H9 (cell line): ENCODE data around the gene PDIA4. TPM values are rescaled to one million over a fixed set of nuclear protein-coding genes. Genes with fewer than 3 reads are reported as not detected.

Experiments used
- DNase-seq: peaks from one replicate; pipeline ENCODE4 v3.0.0-alpha.2; 2017
- H2AFZ ChIP-seq: one replicate; pipeline ENCODE4 v1.6.1; 2013; ENCODE audit warnings: mild to moderate bottlenecking, low read length, control low read depth, moderate library complexity
- H2AK5ac ChIP-seq: 2 replicates; pipeline ENCODE4 v1.6.1; 2013; ENCODE audit warnings: low read length, control low read depth, mixed read lengths; ENCODE audit not compliant: insufficient read length
- H2BK120ac ChIP-seq: one replicate; pipeline ENCODE4 v1.6.1; 2013; ENCODE audit warnings: low read depth, mild to moderate bottlenecking, low read length, control low read depth, inconsistent platforms; ENCODE audit not compliant: poor library complexity, severe bottlenecking
- H2BK12ac ChIP-seq: 2 replicates; pipeline ENCODE4 v1.6.1; 2013; ENCODE audit warnings: low read length, control low read depth, mixed read lengths, low read depth; ENCODE audit not compliant: insufficient read length
- H2BK15ac ChIP-seq: 2 replicates; pipeline ENCODE4 v1.6.1; 2013; ENCODE audit warnings: low read depth, low read length, control low read depth
- H2BK20ac ChIP-seq: one replicate; pipeline ENCODE4 v1.6.1; 2013; ENCODE audit warnings: low read depth, mild to moderate bottlenecking, low read length, control low read depth, inconsistent platforms; ENCODE audit not compliant: poor library complexity, severe bottlenecking
- H2BK5ac ChIP-seq: 2 replicates; pipeline ENCODE4 v1.6.1; 2013; ENCODE audit warnings: low read length, control low read depth, mixed read lengths; ENCODE audit not compliant: insufficient read length
- H3K14ac ChIP-seq: 2 replicates; pipeline ENCODE4 v1.6.1; 2013; ENCODE audit warnings: low read length, control low read depth; ENCODE audit not compliant: insufficient read depth
- H3K18ac ChIP-seq: 2 replicates; pipeline ENCODE4 v1.6.1; 2013; ENCODE audit warnings: low read depth, mild to moderate bottlenecking, mixed read lengths, low read length, control low read depth; ENCODE audit not compliant: insufficient read length
- H3K23ac ChIP-seq: 2 replicates; pipeline ENCODE4 v1.6.1; 2013; ENCODE audit warnings: low read length, control low read depth, mixed read lengths, low read depth; ENCODE audit not compliant: insufficient read length
- H3K23me2 ChIP-seq: 2 replicates; pipeline ENCODE4 v1.6.1; 2013; ENCODE audit warnings: low read depth, mild to moderate bottlenecking, mixed read lengths, low read length, control low read depth; ENCODE audit not compliant: insufficient read length, poor library complexity, severe bottlenecking
- H3K27ac ChIP-seq: 2 replicates; pipeline ENCODE4 v1.5.1; 2013; ENCODE audit warnings: low read length, control low read depth, mixed read lengths, low read depth; ENCODE audit not compliant: insufficient read length
- H3K27me3 ChIP-seq: 2 replicates; pipeline ENCODE4 v1.6.1; 2013; ENCODE audit warnings: low read length, control low read depth, inconsistent platforms; ENCODE audit not compliant: insufficient read depth
- H3K4ac ChIP-seq: 2 replicates; pipeline ENCODE4 v1.6.1; 2013; ENCODE audit warnings: low read depth, mild to moderate bottlenecking, control low read depth, inconsistent platforms, low read length, moderate library complexity
- H3K4me1 ChIP-seq: 2 replicates; pipeline ENCODE4 v1.6.1; 2013; ENCODE audit warnings: low read length, control low read depth, inconsistent platforms; ENCODE audit not compliant: insufficient read depth
- H3K4me2 ChIP-seq: 2 replicates; pipeline ENCODE4 v1.6.1; 2013; ENCODE audit warnings: low read length, control low read depth, mixed read lengths; ENCODE audit not compliant: insufficient read length, insufficient read depth
- H3K56ac ChIP-seq: 2 replicates; pipeline ENCODE4 v1.6.1; 2013; ENCODE audit warnings: low read depth, mild to moderate bottlenecking, mixed read lengths, low read length, control low read depth; ENCODE audit not compliant: insufficient read length
- H3K79me1 ChIP-seq: 2 replicates; pipeline ENCODE4 v1.6.1; 2013; ENCODE audit warnings: low read depth, mild to moderate bottlenecking, moderate library complexity, low read length, control low read depth, inconsistent platforms; ENCODE audit not compliant: insufficient read depth, poor library complexity, severe bottlenecking
- H3K79me2 ChIP-seq: 2 replicates; pipeline ENCODE4 v1.6.1; 2013; ENCODE audit warnings: low read length, control low read depth, inconsistent platforms; ENCODE audit not compliant: insufficient read depth
- H3K9ac ChIP-seq: 2 replicates; pipeline ENCODE4 v1.6.1; 2013; ENCODE audit warnings: low read length, control low read depth, mixed read lengths; ENCODE audit not compliant: insufficient read length; ENCODE audit errors: extremely low read depth
- H3K9me3 ChIP-seq: one replicate; pipeline ENCODE4 v1.6.1; 2013; ENCODE audit warnings: low read depth, low read length, inconsistent platforms; ENCODE audit not compliant: control insufficient read depth
- H3T11ph ChIP-seq: one replicate; pipeline ENCODE4 v1.6.1; 2013; ENCODE audit warnings: mild to moderate bottlenecking, low read length, control low read depth, inconsistent platforms
- H4K20me1 ChIP-seq: one replicate; pipeline ENCODE4 v1.6.1; 2013; ENCODE audit not compliant: control insufficient read depth, insufficient read length, insufficient read depth
- H4K5ac ChIP-seq: 2 replicates; pipeline ENCODE4 v1.6.1; 2013; ENCODE audit warnings: low read depth, mild to moderate bottlenecking, mixed read lengths, low read length, control low read depth; ENCODE audit not compliant: insufficient read length
- H4K8ac ChIP-seq: replicated peaks from 2 replicates; pipeline ENCODE4 v1.6.1; 2013; ENCODE audit warnings: low read length, control low read depth, mixed read lengths, low read depth; ENCODE audit not compliant: insufficient read length
- H4K91ac ChIP-seq: 2 replicates; pipeline ENCODE4 v1.6.1; 2013; ENCODE audit warnings: low read depth, mild to moderate bottlenecking, moderate library complexity, mixed read lengths, low read length, control low read depth; ENCODE audit not compliant: insufficient read length
- H3K27ac Mint-ChIP-seq, 3 experiments: 2 replicates in 2 of 3; 3 replicates in 1 of 3; pipeline ENCODE4 v1.8.0; 2020 to 2021; ENCODE audit warnings: mixed read lengths in 3 of 3, mild to moderate bottlenecking in 1 of 3, moderate library complexity in 1 of 3
- H3K27me3 Mint-ChIP-seq: 2 replicates; pipeline ENCODE4 v1.8.0; 2021; ENCODE audit warnings: low read depth, mild to moderate bottlenecking, moderate library complexity, mixed read lengths
- H3K36me3 Mint-ChIP-seq, 3 experiments: 2 replicates in 2 of 3; 3 replicates in 1 of 3; pipeline ENCODE4 v1.8.0; 2020 to 2021; ENCODE audit warnings: low read depth in 3 of 3, mixed read lengths in 3 of 3; ENCODE audit not compliant: insufficient read depth in 1 of 3
- H3K4me1 Mint-ChIP-seq, 2 experiments: 2 replicates each; pipeline ENCODE4 v1.8.0; 2020; ENCODE audit warnings: mixed read lengths in 2 of 2
- H3K4me3 Mint-ChIP-seq, 2 experiments: 2 replicates in 1 of 2; 3 replicates in 1 of 2; pipeline ENCODE4 v1.8.0; 2020 to 2021; ENCODE audit warnings: mild to moderate bottlenecking in 2 of 2, mixed read lengths in 2 of 2, moderate library complexity in 1 of 2
- H3K9me3 Mint-ChIP-seq, 2 experiments: 2 replicates in 1 of 2; 3 replicates in 1 of 2; pipeline ENCODE4 v1.8.0; 2020; ENCODE audit warnings: mild to moderate bottlenecking in 2 of 2, mixed read lengths in 2 of 2, moderate library complexity in 1 of 2
- CTCF ChIP-seq: fragments of 200-600 bp; sonication (generic); conservative IDR thresholded peaks from 3 replicates; pipeline ENCODE4 v1.8.0; 2021; ENCODE audit warnings: antibody characterized with exemption, mild to moderate bottlenecking
- WGBS: extraction: QIAGEN DNeasy Blood & Tissue Kit; methylation state at CpG from one replicate; pipeline ENCODE4 v1.1.7; 2013; ENCODE audit warnings: missing lambda C conversion rate, low lambda C conversion rate, mixed read lengths; ENCODE audit not compliant: insufficient read length; ENCODE audit errors: extremely low coverage; 5-methylcytosine and 5-hydroxymethylcytosine counted together
- total RNA-seq: library from RNA; stranded (reverse); gene quantifications from 2 replicates; pipeline ENCODE4 v1.2.1, GENCODE V29; 2021

PDIA4 gene
- total RNA-seq, 1 experiment from 2014 or later: 217 TPM

GRCh38 chr7:148973256-148973655, 55.0 kb downstream of the PDIA4 start:
- H3K27ac ChIP-seq: no peak overlapping the region
- no peak overlapping the region for H2AFZ ChIP-seq
- no peaks in the 10 kb centered on the region for H3K79me1 ChIP-seq
- no peak overlapping the region for H3K4me2 ChIP-seq
- Mint-ChIP-seq H3K4me1 (peaks cover 14 to 26% of the 10 kb centered on the region in 2 experiments), H3K27ac (no peak overlapping the region), H3K9me3 (no peaks in the 10 kb centered on the region), H3K4me3 (no peak overlapping the region), H3K36me3 (no peaks in the 10 kb centered on the region), H3K27me3 (no peaks in the 10 kb centered on the region)
- TF ChIP-seq CTCF: no peak
- H3K9me3 ChIP-seq: no peaks in the 10 kb centered on the region
- no peak overlapping the region for H3K23ac ChIP-seq
- H3K4me1 ChIP-seq: peaks cover 2% of the 10 kb centered on the region; the same call in 1 of the 2 replicates
- H2BK20ac ChIP-seq: no peak overlapping the region
- no peak overlapping the region for H4K91ac ChIP-seq
- H2AK5ac ChIP-seq: no peak overlapping the region
- H3T11ph ChIP-seq: no peak overlapping the region
- H3K9ac ChIP-seq: no peak overlapping the region
- no peaks in the 10 kb centered on the region for H3K27me3 ChIP-seq
- H2BK15ac ChIP-seq: no peak overlapping the region
- H3K79me2 ChIP-seq: no peaks in the 10 kb centered on the region
- H3K23me2 ChIP-seq: no peaks in the 10 kb centered on the region
- H2BK5ac ChIP-seq: no peak overlapping the region
- H4K20me1 ChIP-seq: no peaks in the 10 kb centered on the region
- WGBS: no CpG with 5 or more reads among the region's 6 CpGs
- no peak overlapping the region for H3K14ac ChIP-seq
- H3K4ac ChIP-seq: no peak overlapping the region
- DNase-seq: no peak
- no peak overlapping the region for H3K56ac ChIP-seq
- no peak overlapping the region for H3K18ac ChIP-seq
- H2BK12ac ChIP-seq: no peak overlapping the region
- H2BK120ac ChIP-seq: no peak overlapping the region
- no peak overlapping the region for H4K5ac ChIP-seq
- H4K8ac ChIP-seq: no peak overlapping the region
